PFSK-1 (cell line): ENCODE results near the gene NUP160. TPM values are rescaled to one million over a fixed set of nuclear protein-coding genes. Genes with fewer than 3 reads are reported as not detected.

ENCODE experiments used
- FOXP2 ChIP-seq: optimal IDR thresholded peaks from 2 replicates; pipeline ENCODE3; 2011; ENCODE audit warnings: borderline replicate concordance, control low read depth, inconsistent platforms; ENCODE audit not compliant: insufficient read depth; ENCODE audit errors: extremely low read length, extremely low read depth
- POLR2AphosphoS5 ChIP-seq: IDR thresholded peaks from 2 replicates; pipeline ENCODE4 v1.6.1; 2012; ENCODE audit warnings: low read depth, mild to moderate bottlenecking, control low read depth, low read length, moderate library complexity
- REST ChIP-seq, 2 experiments: IDR thresholded peaks; 2 replicates each; pipeline versions ENCODE4 v1.6.1 to v1.8.0; 2011 to 2012; ENCODE audit warnings: low read depth in 2 of 2, low read length in 2 of 2, control low read depth in 1 of 2, inconsistent platforms in 1 of 2, mild to moderate bottlenecking in 1 of 2, moderate library complexity in 1 of 2; ENCODE audit not compliant: insufficient read depth in 1 of 2
- SIN3A ChIP-seq: IDR thresholded peaks from 2 replicates; pipeline ENCODE4 v1.6.1; 2012; ENCODE audit warnings: mild to moderate bottlenecking, low read length, moderate library complexity, borderline replicate concordance; ENCODE audit not compliant: insufficient read depth
- TAF1 ChIP-seq: IDR thresholded peaks from 2 replicates; pipeline ENCODE4 v1.6.1; 2012; ENCODE audit warnings: low read length, control low read depth, borderline replicate concordance; ENCODE audit not compliant: insufficient read depth
- polyA plus RNA-seq: library from polyadenylated mRNA; unstranded; fragments of >200 nt; gene quantifications from one replicate; pipeline ENCODE4 v1.2.1, GENCODE V29; 2012; ENCODE audit warnings: low read depth, missing spikeins; ENCODE audit not compliant: insufficient read length

The NUP160 gene
- polyA plus RNA-seq: 19.0 TPM

- TF ChIP-seq SIN3A (peak; percentile 95), POLR2AphosphoS5 (peak; percentile 92), REST (IDR thresholded peaks at IDR 0.05; ENCODE audit: insufficient read depth in 1 of 2, low read depth in 2 of 2, low read length in 2 of 2) (peak in 1 of 2 experiments; percentile 60; a peak in 1 of 4 replicates), TAF1 (0 out of 2 replicates have a peak, but pooled peaks have one; percentile 50), FOXP2 (peak; percentile 60)
Observed at GRCh38 chr11:47847892-47848699, at the start of gene NUP160. NUP160 (minus strand) TSS chr11:47848350; CDS start chr11:47848318, 32 bp downstream.

GRCh38 chr11:47896199-47896598, 48.0 kb upstream of the NUP160 start:
- no peak for TF ChIP-seq POLR2AphosphoS5

GRCh38 chr11:47895035-47895434, 46.9 kb upstream of the NUP160 start:
- TF ChIP-seq REST (IDR thresholded peaks at IDR 0.05; ENCODE audit: insufficient read depth in 1 of 2, low read depth in 2 of 2, low read length in 2 of 2) (no peak), FOXP2 (no peak), POLR2AphosphoS5 (no peak), TAF1 (no peak)

- TF ChIP-seq FOXP2: no peak
- TF ChIP-seq REST (IDR thresholded peaks at IDR 0.05; ENCODE audit: insufficient read depth in 1 of 2, low read depth in 2 of 2, low read length in 2 of 2): no peak
- no peak for TF ChIP-seq POLR2AphosphoS5
- no peak for TF ChIP-seq TAF1
- TF ChIP-seq SIN3A: no peak
Observed at GRCh38 chr11:47891886-47892285, 43.7 kb upstream of the NUP160 start.

- TF ChIP-seq SIN3A: no peak
- no peak for TF ChIP-seq TAF1
- no peak for TF ChIP-seq REST (IDR thresholded peaks at IDR 0.05; ENCODE audit: insufficient read depth in 1 of 2, low read depth in 2 of 2, low read length in 2 of 2)
- no peak for TF ChIP-seq POLR2AphosphoS5
- TF ChIP-seq FOXP2: no peak
Observed at GRCh38 chr11:47889714-47890441, 41.7 kb upstream of the NUP160 start.
